NCI-H2227 treated with DMSO at 0.1 percent for 48 hours (cell line): ENCODE measurements around the gene AGBL1.

Experiments used
- DNase-seq: peaks from one replicate; lab custom pipeline; 2025; lab: John Stamatoyannopoulos, UW

The AGBL1 gene

GRCh38 chr15:86810329-86810728 lies 730.7 kb downstream of the AGBL1 start:
- no peak for DNase-seq

- DNase-seq = no peak
Measured at GRCh38 chr15:86813892-86814291, 734.2 kb downstream of the AGBL1 start.

GRCh38 chr15:86829245-86829644 lies 749.6 kb downstream of the AGBL1 start:
- DNase-seq = no peak

- DNase-seq = no peak
Measured at GRCh38 chr15:86830304-86830703, 750.6 kb downstream of the AGBL1 start.

GRCh38 chr15:86833595-86833994 lies 753.9 kb downstream of the AGBL1 start:
- DNase-seq = no peak

GRCh38 chr15:86834115-86834863 lies 754.6 kb downstream of the AGBL1 start:
- DNase-seq = no peak

GRCh38 chr15:86837294-86838061 lies 757.8 kb downstream of the AGBL1 start:
- no peak for DNase-seq

GRCh38 chr15:86839502-86839901 lies 759.8 kb downstream of the AGBL1 start:
- DNase-seq = no peak

GRCh38 chr15:86840996-86841395 lies 761.3 kb downstream of the AGBL1 start:
- DNase-seq = no peak

- no peak for DNase-seq
Measured at GRCh38 chr15:86842199-86842598, 762.5 kb downstream of the AGBL1 start.

GRCh38 chr15:86846036-86846435 lies 766.4 kb downstream of the AGBL1 start:
- DNase-seq = no peak

GRCh38 chr15:86849136-86849535 lies 769.5 kb downstream of the AGBL1 start:
- no peak for DNase-seq

GRCh38 chr15:86849558-86850285 lies 770.1 kb downstream of the AGBL1 start:
- DNase-seq = no peak

GRCh38 chr15:86850939-86851338 lies 771.3 kb downstream of the AGBL1 start:
- no peak for DNase-seq

GRCh38 chr15:86852741-86853140 lies 773.1 kb downstream of the AGBL1 start:
- no peak for DNase-seq

- no peak for DNase-seq
Measured at GRCh38 chr15:86854176-86854575, 774.5 kb downstream of the AGBL1 start.

GRCh38 chr15:86855307-86856291 lies 775.9 kb downstream of the AGBL1 start:
- no peak for DNase-seq

- no peak for DNase-seq
Measured at GRCh38 chr15:86857701-86858100, 778.0 kb downstream of the AGBL1 start.

GRCh38 chr15:86863226-86863915 lies 783.7 kb downstream of the AGBL1 start:
- no peak for DNase-seq

GRCh38 chr15:86865920-86866319 lies 786.2 kb downstream of the AGBL1 start:
- DNase-seq = no peak

GRCh38 chr15:86870846-86871245 lies 791.2 kb downstream of the AGBL1 start:
- no peak for DNase-seq
